Measurements from ENCODE around the gene ALG9.
"Not testable (repeated sequence)": the region's sequence is repeated elsewhere in the genome, so short reads cannot be mapped to it uniquely, and the experiment has no call there.

Gene ALG9

GRCh38 chr11:111886032-111886431 lies 14.7 kb upstream of the ALG9 start:
- DNase-seq (ENCODE audit: low read depth): no peak
- TF ChIP-seq CTCF (conservative IDR thresholded peaks at IDR 0.05; ENCODE audit: control insufficient read depth, insufficient read depth, low read depth, low read length): no peak
- no peak overlapping the region for H3K4me3 ChIP-seq (ENCODE audit: control insufficient read depth, low read depth, low read length)

- not testable (repeated sequence) for DNase-seq (ENCODE audit: low read depth); H3K4me3 ChIP-seq (ENCODE audit: control insufficient read depth, low read depth, low read length)
Observed at GRCh38 chr11:111885053-111885452, 13.7 kb upstream of the ALG9 start.

- no peak for DNase-seq (ENCODE audit: low read depth)
- no peak overlapping the region for H3K4me3 ChIP-seq (ENCODE audit: control insufficient read depth, low read depth, low read length)
- TF ChIP-seq CTCF (conservative IDR thresholded peaks at IDR 0.05; ENCODE audit: control insufficient read depth, insufficient read depth, low read depth, low read length): no peak
Observed at GRCh38 chr11:111882202-111882601, 10.8 kb upstream of the ALG9 start.

- peak overlapping the region; percentile 88 for H3K4me3 ChIP-seq (ENCODE audit: control insufficient read depth, low read depth, low read length)
- DNase-seq (ENCODE audit: low read depth): no peak
- TF ChIP-seq CTCF (conservative IDR thresholded peaks at IDR 0.05; ENCODE audit: control insufficient read depth, insufficient read depth, low read depth, low read length): no peak
Observed at GRCh38 chr11:111879637-111879960, 8.2 kb upstream of the ALG9 start.

GRCh38 chr11:111878849-111879636 lies 7.7 kb upstream of the ALG9 start, which contains the start of the genes CFAP68 and FDXACB1:
Gene CFAP68 (plus strand): TSS chr11:111879541. CDS start chr11:111879561, 20 bp downstream.
Gene FDXACB1 (minus strand): TSS chr11:111879165. CDS start chr11:111879132, 33 bp downstream.
- peak within 1 kb of the TSS; percentile 88 for H3K4me3 ChIP-seq (ENCODE audit: control insufficient read depth, low read depth, low read length)
- peak; percentile 97 for DNase-seq (ENCODE audit: low read depth)
- peak; percentile 87 for TF ChIP-seq CTCF (conservative IDR thresholded peaks at IDR 0.05; ENCODE audit: control insufficient read depth, insufficient read depth, low read depth, low read length)

- DNase-seq (ENCODE audit: low read depth): peak; percentile 36
- TF ChIP-seq CTCF (conservative IDR thresholded peaks at IDR 0.05; ENCODE audit: control insufficient read depth, insufficient read depth, low read depth, low read length): no peak
- H3K4me3 ChIP-seq (ENCODE audit: control insufficient read depth, low read depth, low read length): peak overlapping the region; percentile 88
Observed at GRCh38 chr11:111878385-111878848, 7.0 kb upstream of the ALG9 start.

GRCh38 chr11:111871693-111872161 lies 346 bp upstream of the ALG9 start:
- TF ChIP-seq CTCF (conservative IDR thresholded peaks at IDR 0.05; ENCODE audit: control insufficient read depth, insufficient read depth, low read depth, low read length): no peak
- no peak for DNase-seq (ENCODE audit: low read depth)
- peak overlapping the region; percentile 70 for H3K4me3 ChIP-seq (ENCODE audit: control insufficient read depth, low read depth, low read length)

Measured in fibroblast of mammary gland (primary cell).